LoVo (cell line): ENCODE data around the gene IL1RAPL1.

Experiments used
- DNase-seq: peaks from one replicate; pipeline ENCODE4 v3.0.0-alpha.2; 2016; ENCODE audit warnings: low spot score

IL1RAPL1 gene

DNA sequence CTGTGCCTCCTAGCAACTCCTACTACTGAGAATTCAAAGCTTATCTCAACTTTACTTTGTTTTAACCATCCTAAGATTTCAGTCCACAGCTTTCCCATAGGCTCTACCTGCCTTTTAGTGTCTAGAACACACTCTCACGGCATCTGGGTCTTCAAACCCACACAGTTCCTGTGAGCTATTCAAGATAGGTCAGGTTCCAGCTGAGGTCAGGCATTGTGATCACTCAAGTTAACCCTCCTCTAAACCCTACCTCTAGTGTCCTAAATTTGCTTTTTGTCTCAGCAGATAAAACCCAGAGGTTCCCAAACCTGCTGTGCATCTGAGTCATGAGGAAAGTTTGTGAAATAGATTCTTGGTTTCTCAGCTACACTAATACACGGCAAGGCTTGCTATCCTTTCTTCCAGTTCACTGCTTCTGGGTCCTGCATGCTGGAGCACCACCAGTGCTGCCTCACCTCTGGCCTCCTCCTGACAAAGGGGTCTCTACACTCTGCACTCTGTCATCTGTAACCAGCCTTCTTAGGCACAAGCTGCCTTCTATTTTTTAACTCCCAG lies 1303.5 kb downstream of the IL1RAPL1 start:
- no peak for DNase-seq

DNA sequence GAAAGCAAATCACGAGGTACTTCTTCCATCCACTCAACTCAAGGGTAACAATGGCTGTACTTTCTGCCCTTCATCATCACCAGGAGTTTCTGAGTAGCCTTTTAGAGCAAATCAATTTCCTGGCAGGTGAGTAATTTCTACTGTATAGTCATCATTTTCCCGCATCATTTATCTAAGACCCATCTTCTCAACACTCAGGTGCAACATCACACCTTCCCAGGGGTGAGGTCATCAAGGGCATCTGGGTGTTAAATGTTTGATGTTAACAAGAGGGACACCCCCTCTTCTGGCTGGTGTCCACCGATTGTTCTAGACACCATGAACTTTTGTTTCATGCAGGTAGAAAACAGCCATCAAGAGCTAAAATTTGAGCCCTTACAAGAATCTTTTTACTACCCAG lies 1314.8 kb downstream of the IL1RAPL1 start:
- DNase-seq, result no peak

DNA sequence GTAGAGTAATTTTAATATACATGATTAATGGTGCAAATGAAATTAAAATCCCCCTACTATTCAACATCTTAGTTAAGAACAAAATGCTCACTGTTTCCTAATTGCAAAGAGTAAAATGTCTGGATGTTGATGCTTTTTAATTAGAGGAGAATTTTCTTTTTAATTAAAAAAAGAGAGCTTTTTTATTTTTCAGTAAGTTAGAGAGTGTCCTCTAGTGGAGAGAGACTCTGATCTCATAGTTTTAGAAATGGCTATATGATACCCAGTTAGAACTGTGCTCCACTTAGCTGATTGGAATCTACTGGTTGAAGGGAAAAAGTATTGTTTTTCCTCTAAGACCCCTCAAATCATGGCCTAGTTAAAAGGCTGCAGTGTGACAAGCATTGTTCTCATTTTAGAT lies 1316.1 kb downstream of the IL1RAPL1 start:
- no peak for DNase-seq

DNA sequence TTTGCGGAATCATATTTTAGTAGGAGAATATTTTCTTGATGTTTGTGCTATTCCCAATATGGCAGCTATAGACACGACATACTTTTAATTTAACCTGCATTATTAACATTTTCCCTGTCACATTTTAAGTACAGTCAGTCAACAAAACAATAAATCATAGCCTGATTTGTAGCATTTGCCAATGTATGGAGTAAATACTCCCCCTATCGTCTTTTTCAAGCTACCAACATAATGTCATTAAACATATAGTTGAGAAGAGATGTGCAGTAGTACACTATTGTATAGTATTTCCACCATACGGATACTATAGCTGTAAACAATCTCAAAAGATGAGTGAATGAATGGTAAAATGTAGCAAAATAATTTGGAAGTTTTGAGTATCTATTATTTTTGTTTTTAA lies 1324.4 kb downstream of the IL1RAPL1 start:
- no peak for DNase-seq

DNA sequence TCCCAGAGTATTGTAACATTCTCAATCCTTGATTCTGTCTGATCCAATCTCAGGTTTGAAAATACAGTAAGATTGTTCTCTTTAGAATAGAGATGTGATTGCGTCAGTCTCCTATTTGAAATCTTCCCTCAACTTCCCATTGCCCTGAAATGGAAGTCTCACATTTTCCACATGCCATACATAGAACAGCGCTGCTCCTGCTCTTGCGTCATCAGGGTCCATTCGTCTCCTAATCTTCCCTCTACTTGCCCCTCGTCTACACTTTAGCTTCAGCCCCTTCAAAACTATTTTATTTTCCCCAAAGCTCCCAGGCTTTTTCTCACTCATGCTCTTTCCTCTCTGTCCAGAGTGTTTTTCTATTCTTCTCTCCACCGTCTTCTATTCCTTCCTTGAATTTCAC lies 1326.4 kb downstream of the IL1RAPL1 start:
- DNase-seq, result no peak

DNA sequence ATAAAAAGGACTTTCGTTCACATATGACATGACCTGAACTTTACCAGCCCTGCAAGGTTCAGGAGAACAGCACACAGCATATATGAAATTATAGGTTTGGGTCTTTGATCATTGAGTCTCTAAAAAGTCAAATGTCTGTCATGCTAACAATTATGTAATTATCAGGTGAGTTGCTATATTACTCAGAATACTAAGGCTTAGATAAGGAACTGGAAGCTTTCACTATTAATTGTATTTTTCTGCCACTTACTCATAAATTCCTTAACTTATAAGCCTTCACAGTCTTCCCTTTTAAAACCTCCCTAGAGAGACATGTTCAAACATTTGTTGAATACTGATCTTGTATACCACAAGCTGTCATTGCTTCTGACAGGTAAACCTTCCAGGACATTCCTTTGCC lies 1335.4 kb downstream of the IL1RAPL1 start:
- DNase-seq, result no peak

DNA sequence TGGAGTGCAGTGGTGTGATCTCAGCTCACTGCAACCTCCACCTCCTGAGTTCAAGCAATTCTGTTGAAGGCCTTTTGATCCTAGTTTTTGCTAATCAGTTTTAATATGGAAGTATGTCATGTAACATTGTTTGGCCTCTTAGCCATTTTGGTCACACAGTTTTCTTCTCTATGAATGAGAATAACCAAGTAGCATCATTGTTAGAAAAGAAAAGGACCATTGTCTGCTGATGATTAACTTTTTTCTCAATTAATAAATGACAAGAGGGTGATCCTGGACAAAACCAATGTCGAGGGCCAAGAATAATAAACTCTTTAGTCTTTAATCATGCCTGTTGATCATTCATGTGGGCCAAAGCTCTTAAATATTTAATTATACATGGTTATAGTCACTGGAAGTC lies 1338.8 kb downstream of the IL1RAPL1 start:
- DNase-seq, result no peak

DNA sequence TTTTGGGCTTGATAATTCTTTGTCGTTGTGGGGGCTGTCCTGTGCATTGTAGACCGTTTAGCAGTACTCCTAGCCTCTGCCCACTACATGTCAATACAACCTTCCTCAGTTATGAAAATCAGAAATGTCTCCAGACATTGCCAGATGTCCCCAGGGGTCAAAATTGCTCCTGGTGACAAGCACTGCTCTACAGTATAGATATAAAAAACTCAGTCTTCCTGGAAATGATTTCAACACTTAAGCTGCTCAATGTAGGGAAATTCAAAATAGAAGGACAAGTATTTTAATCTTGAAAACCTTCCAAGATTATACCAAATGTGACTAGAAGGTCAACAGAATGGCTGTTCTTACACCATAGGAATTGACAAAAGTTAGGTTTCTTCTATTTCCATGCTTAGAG lies 1339.4 kb downstream of the IL1RAPL1 start:
- no peak for DNase-seq

DNA sequence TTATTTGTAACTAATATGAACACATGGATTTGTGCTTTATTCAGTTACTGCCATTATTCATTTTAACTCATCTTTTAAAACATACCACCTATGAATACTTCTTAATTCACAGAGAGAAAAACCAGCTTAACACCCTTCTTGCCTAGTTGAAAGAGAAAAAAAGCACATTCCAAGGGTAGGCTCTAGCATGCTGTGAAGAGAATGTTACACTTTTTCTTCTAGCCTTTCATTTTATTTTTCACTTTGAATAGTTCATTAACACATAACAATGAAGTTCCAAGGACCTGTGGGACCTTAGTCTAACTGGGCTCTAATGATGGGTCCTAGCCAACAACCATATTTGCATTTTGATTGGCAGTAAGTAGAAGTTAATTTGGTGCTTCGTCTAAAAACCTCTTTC lies 1348.2 kb downstream of the IL1RAPL1 start:
- DNase-seq, result no peak

DNA sequence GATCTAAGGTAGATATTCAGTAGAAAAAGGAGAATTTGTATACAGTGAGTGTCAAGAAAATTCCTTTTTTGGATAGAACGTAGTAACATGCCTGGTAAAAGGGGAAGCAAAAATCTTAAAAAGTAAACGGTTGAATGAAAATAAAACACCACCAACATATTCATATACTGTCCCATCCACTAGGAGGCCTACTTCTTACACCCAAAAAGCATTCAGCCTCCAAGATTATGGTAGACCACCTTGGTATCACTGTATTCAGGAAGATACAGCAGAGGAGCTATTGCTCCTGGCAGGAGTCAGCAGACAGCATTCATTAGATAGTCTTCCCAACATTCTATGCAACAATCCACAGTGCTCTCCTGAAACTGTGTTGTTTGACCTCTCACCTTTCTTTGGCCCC lies 1353.5 kb downstream of the IL1RAPL1 start:
- no peak for DNase-seq

DNA sequence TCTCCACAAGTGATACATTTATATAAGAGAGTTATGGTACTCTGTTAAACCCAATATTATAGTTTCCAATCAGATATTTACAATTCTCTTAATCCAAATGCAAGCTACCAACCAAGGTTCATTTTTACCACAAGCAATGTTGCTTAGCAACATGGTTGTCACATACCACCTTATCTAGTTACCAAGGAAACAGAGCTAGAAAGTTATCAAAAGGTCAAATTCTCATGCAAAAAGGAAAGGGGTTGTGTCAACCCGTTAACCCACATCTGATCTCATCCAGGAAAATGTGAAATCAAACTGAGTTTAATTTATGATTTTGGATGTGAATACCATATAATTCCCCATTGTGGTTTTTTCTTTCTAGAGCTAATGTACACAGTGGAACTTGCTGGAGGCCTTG lies 1354.0 kb downstream of the IL1RAPL1 start:
- DNase-seq, result no peak

DNA sequence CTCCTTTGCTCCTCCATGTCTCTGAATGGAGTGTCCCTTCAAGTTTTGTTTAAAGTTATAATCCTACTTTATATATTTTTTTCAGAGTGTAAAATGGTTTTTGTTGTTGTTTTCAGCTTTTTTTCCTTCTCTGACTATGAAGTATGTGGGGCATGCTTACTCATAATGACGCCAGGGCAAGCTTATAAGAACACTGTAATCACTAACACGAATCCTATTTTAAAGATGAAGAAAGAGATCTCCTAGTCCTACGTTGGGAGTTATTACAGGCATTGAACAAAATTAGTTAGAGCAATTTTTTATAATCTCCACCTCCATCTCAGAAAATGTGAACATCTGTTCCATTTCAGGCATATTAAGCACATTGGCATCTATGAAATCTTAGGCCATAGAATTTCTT lies 1360.0 kb downstream of the IL1RAPL1 start:
- DNase-seq, result no peak

DNA sequence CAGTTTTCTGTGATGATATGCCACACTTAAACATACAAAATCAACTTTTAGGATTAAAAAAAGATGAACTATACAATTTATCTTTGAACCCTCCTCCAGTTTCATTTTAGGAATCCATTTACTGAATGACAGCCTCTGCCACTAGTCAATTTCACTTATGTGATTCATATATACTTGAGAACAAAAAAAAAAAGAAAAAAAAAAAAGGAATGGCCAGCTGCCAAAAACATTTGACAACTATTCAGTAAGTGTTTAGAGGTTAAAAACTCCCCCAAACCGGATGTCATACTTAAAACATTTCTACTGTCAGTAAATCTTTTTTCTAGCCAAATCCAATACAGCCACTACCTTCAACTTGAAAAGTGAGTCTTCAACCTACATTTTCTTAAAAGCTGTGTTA lies 1361.4 kb downstream of the IL1RAPL1 start:
- no peak for DNase-seq

DNA sequence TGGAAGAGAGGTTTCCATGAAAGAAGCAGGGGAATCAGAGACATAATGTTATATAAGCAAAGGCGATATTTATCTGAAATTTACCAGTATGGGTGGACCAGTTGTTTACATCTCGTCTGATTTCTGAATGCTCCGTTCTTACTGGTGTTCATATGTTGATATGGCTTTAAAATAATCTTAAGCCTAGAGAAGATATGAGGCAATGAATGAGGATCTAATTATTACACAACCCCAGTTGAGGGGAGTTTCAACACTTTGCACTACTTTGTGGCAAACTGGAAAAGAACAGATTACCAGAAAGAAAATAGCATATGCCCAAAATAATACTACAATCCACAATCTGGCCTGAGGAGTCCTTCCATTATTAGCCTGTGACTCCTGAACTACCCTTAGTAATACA lies 1364.8 kb downstream of the IL1RAPL1 start:
- DNase-seq, result no peak

DNA sequence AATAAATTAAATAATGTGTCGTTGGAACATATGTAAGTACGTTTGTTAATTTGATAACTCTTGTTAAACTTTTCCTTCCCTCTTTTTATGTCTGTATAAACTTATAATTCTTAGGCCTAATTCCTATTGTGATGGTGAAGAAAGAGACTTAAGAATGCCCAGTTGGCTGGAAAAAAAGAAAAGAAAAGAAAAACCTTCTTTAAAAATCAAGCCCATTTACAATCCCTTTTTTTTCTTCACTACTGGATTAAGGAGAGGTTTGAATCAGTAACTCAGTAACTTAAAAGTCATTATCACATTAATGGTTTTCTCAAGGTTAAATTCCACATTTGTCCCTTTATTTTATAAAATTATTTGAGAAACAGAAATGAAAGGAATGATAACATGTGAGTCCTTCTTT lies 1374.8 kb downstream of the IL1RAPL1 start:
- no peak for DNase-seq

DNA sequence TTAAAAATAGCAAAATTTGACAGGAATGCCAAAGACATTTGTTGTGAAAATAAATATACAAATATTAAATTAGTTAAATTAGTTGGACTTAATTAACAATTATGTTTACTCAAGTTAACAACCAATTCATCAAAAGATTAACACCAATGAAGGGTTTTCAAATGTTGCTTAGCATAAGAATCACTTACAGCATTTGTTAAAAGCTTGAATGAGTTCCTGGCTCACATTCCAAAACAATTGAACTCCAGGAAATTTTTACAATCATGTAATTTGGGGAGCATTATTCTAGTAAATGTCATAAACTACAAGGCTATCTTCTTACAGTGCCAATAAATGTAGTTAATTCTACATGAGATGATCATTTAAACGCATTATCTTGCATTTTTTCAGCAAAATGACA lies 1378.4 kb downstream of the IL1RAPL1 start:
- no peak for DNase-seq

DNA sequence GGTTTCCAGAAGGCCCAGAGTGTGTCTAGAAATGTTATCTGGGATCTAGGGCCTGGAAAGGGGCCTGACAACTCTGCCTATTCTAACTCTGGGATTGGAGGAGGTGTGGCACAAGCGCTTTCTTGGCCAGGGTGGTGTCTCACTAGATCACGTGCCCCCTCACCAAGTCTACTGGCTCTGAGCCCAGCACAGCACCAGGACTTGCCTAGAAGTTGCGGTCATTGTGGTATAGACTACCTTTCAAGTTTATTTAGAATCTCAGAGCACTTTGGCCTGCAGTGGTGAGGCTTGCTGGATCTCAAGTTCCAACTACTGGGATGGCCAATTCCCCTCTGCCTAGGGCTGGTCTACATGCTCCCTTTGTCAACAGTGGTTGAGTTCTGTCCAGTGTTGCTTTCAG lies 1404.8 kb downstream of the IL1RAPL1 start:
- no peak for DNase-seq

DNA sequence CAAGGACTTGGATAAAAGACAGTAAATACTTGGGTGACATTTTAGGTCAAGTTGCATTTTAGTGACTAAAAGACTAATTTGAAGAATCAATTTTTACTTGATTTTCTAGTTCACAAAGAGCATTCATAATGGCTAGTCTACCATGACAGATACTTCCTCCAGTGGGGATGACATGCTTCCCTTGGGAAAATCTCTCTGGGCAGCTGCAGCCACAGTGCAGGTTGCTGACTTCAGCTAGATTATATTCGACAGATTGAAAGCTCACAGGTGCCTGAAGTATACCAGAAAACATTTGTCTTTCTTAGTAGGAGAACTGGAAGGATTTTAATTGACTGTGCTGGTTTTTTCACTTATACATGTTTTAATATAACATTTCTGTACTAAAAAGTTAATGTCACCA lies 1418.6 kb downstream of the IL1RAPL1 start:
- DNase-seq, result no peak
